GM19193 (cell line): ENCODE measurements around the gene EFNA2.

Experiments
- POLR2A ChIP-seq: IDR thresholded peaks from 4 replicates; pipeline ENCODE4 v1.6.1; 2011; ENCODE audit not compliant: insufficient read depth, insufficient read length; ENCODE audit errors: extremely low read depth

EFNA2 gene

GRCh38 chr19:1350867-1351266 is 65.2 kb downstream of the EFNA2 start:
- TF ChIP-seq POLR2A = no peak
